Amniotic epithelial cell (primary cell): ENCODE data around the gene KLK7.

ENCODE experiments used
- DNase-seq: peaks from one replicate; pipeline ENCODE4 v3.0.0-alpha.2; 2010; ENCODE audit warnings: low read depth

KLK7 gene

GRCh38 chr19:50983625-50984292 is at the start of gene KLK7:
Gene KLK7, minus strand, starts transcription at chr19:50983917. Its CDS starts 1,518 bp downstream, at chr19:50982399.
- DNase-seq = no peak

- no peak for DNase-seq
These were observed 48.1 kb upstream of the KLK7 start for GRCh38 chr19:51031880-51032225.

- no peak for DNase-seq
These were observed 47.6 kb upstream of the KLK7 start for GRCh38 chr19:51031220-51031879.

GRCh38 chr19:51030631-51031030 is 46.9 kb upstream of the KLK7 start:
- no peak for DNase-seq

- no peak for DNase-seq
These were observed 46.0 kb upstream of the KLK7 start for GRCh38 chr19:51029718-51030117.

GRCh38 chr19:51027873-51028272 is 44.2 kb upstream of the KLK7 start:
- no peak for DNase-seq

- DNase-seq = no peak
These were observed 43.5 kb upstream of the KLK7 start for GRCh38 chr19:51027126-51027806.

- no peak for DNase-seq
These were observed 42.8 kb upstream of the KLK7 start, which contains the start of gene KLK11 for GRCh38 chr19:51026554-51026831. Gene KLK11, minus strand, starts transcription at chr19:51026616. Its CDS starts 985 bp downstream, at chr19:51025631.

- no peak for DNase-seq
These were observed 42.3 kb upstream of the KLK7 start for GRCh38 chr19:51025809-51026553.

- DNase-seq = no peak
These were observed 41.7 kb upstream of the KLK7 start for GRCh38 chr19:51025401-51025800.

GRCh38 chr19:51024924-51025323 is 41.2 kb upstream of the KLK7 start:
- DNase-seq = no peak

GRCh38 chr19:51023946-51024345 is 40.2 kb upstream of the KLK7 start:
- no peak for DNase-seq

GRCh38 chr19:51022526-51022925 is 38.8 kb upstream of the KLK7 start:
- no peak for DNase-seq

- peak; percentile 57 for DNase-seq
These were observed 37.4 kb upstream of the KLK7 start for GRCh38 chr19:51020988-51021651.

GRCh38 chr19:51019544-51019925 is 35.8 kb upstream of the KLK7 start, which contains the start of gene KLK10:
Gene KLK10, minus strand, starts transcription at chr19:51019709. Its CDS starts 579 bp downstream, at chr19:51019130.
- DNase-seq = no peak

GRCh38 chr19:51018745-51019543 is 35.2 kb upstream of the KLK7 start:
- DNase-seq = peak; percentile 60

GRCh38 chr19:51016798-51017683 is 33.3 kb upstream of the KLK7 start:
- peak; percentile 28 for DNase-seq

- DNase-seq = no peak
These were observed 32.1 kb upstream of the KLK7 start for GRCh38 chr19:51015691-51016267.

- no peak for DNase-seq
These were observed 30.5 kb upstream of the KLK7 start for GRCh38 chr19:51014242-51014641.

GRCh38 chr19:51012661-51013190 is 29.0 kb upstream of the KLK7 start:
- DNase-seq = no peak
